Stimulated activated CD8-positive, alpha-beta memory T cell treated with anti-CD3 and anti-CD28 coated beads, Interleukin-12 subunit alpha, Interleukin-12 subunit beta, amount 100 ng/mL, for 24 hours (primary cell): ENCODE measurements around the gene YIPF1.
A peak's percentile ranks its signal among the peaks of the same experiment; 100 is the strongest.

ENCODE experiments used
- DNase-seq: peaks from one replicate; pipeline ENCODE4 v3.0.0-alpha.2; 2020; ENCODE audit errors: extremely low read depth

Gene YIPF1

GRCh38 chr1:53889304-53890298 is at the start of gene YIPF1:
Gene YIPF1, minus strand, starts transcription at chr1:53889797. Its CDS starts 860 bp downstream, at chr1:53888937.
- DNase-seq = peak; percentile 69

GRCh38 chr1:53938136-53938830 is 48.7 kb upstream of the YIPF1 start:
- no peak for DNase-seq

GRCh38 chr1:53936430-53936829 is 46.8 kb upstream of the YIPF1 start:
- DNase-seq = no peak

DNA sequence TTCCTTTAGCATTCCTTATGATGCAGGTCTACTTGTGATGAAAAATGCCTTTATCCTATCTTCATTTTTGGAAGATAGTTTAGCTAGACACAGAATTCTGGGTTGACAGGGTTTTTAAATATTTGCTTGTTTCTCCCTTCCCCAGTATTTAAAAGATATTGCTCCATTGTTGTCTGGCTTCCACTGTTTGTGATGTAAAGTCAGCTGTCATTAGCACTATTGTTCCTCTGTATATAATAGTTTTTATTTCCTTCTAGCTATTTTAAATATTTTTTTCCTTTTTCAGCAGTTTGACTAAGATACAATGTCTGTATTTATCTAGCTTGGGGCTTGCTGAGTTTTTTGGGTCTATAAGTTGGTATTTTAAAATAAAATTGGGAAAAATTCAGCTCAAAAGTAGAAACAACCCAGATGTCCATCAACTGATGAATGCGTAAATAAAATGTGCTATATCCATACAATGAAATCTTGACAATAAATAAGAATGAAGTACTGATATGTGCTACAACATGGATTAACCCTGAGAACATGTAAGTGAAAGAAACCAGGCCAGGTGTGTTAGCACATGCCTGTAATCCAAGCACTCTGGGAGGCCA is 44.7 kb upstream of the YIPF1 start:
- no peak for DNase-seq

- no peak for DNase-seq
These were observed 41.9 kb upstream of the YIPF1 start for GRCh38 chr1:53931523-53931922.

- DNase-seq = no peak
These were observed 41.3 kb upstream of the YIPF1 start for GRCh38 chr1:53930932-53931331.

DNA sequence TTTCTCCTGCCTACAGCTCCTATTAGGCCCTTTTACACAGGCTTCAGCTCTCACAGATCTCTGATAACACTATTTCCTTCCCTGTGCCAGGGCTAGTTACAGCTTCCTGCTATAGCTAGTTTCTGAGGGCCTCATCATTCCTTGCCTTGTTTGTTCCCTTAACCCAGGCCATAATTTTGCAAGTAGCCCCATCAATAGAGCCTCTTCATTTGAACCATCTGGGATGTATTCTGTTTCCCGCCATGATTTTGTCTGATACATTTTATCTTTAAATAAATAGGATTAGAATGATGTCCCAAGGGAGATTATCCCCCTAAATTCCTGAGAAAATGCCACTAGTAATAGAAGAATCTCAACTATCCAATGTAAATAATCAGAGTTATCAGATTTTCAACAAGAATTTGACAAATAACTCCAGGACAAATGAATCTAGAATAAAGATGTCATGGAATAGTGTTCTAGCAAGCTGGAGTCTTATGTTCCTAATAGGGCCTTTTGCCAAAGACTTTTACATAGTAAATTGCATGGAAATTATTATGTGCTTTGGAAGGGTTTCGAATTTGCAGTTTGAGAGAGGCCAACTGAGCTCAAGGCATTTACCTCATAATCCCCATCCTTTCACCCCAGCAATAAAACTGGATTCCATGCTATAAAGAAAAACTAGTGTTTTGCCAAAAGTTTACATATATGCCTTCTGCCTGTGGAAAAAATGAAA is 39.8 kb upstream of the YIPF1 start:
- no peak for DNase-seq

- DNase-seq = no peak
These were observed 37.8 kb upstream of the YIPF1 start for GRCh38 chr1:53927376-53927881.

GRCh38 chr1:53919675-53920066 is 30.1 kb upstream of the YIPF1 start:
- DNase-seq = no peak

DNA sequence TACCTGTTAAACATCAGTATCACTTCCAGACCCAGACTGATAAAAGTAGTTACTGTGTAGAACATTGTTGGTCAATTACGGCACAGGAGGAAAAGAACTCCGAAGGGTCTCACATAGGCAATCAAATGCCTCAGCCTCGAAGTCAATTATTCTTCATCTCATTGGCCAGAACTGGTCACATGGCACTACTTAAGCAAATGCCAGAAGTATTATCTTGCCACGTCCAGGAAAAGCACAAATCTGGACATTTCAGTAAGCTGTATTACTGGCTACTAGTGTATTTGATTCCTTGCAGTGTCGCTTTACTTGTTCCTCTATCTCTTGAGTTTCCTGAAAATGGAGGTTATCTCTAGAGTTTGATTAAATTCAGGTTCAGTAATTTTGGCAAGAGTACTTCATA is 28.7 kb upstream of the YIPF1 start:
- no peak for DNase-seq

DNA sequence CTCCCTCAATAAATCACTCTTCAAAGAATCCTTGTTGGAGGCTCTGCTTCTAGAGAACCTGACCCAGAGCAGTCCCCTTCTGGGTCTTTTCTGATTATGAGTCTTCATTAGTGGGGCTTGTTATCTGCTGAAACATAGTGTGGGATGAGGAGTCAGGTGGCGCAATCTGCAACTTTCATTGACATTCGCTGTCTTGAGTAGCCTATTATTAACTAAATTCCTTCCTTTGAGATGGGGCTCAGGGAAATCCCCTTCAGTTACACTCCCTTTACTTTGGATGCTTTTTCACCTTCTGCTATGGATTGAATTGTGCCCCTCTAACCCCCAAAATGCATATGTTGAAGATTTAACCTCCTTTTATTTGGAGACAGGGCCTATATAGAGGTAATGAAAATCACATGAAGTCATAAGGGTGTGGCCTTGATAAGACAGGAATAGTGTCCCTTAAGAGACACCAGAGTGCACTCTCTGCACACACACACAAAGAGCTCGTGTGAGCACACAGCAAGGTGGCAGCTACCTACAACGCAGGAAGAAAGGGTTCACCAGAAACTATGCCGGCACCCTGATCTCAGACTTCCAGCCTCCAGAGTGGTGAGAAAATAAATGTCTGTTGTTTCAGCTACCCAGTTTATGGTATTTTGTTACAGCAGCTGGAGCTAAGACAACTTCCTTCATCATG is 23.9 kb upstream of the YIPF1 start:
- DNase-seq = no peak

DNA sequence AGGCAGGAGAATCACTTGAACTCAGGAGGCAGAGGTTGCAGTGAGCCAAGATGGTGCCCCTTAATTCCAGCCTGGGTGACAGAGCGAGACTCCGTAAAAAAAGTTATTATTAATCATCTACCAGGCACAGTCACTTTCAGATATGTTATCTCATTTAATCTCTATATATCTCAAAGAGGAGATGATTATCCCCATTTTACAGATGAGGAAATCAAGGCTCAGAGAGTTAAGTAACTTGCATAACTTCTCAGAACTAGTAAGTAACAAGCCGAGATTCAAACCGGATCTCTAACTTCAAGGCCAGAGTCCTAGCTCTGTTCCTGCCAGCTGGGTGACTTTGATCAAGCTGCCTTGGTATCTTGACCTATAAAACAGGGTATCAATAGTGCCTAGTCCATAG is 21.8 kb upstream of the YIPF1 start:
- DNase-seq = no peak

GRCh38 chr1:53909946-53910345 is 20.3 kb upstream of the YIPF1 start:
- DNase-seq = no peak

DNA sequence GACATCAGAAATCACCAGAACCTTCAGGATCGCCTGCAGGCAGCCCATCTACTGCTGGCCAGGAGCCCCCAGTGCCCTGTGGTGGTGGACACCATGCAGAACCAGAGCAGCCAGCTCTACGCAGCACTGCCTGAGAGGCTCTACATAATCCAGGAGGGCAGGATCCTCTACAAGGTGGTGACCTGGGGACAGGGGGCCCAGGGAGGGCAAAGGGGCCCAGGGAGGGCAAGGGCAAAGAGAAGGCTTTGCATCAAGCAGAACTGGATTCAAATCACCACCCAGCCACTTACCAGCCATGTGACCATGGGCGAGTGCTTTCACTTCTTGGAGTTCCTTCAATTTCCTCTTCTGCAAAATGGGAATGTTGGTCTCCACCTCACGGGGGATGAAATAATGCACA is 16.5 kb upstream of the YIPF1 start:
- DNase-seq = no peak

DNA sequence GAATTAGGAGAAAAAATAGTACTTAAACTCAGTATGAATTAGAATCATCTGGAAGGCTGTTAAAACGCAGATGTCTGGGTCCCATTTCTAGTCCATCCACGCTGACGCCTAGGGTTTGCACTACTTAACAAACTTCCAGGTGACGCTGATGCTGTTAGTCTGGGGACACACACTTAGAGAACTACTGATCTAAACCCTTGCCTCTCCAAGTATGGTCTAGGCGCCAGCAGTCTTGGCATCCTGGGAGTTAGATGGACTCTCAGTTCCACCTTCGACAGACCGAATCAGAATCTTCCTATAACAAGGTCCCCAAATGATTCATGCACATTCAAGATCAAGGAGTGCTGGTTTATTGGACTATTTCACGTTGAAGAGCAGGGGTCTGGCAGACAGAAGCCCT is 15.9 kb upstream of the YIPF1 start:
- no peak for DNase-seq

DNA sequence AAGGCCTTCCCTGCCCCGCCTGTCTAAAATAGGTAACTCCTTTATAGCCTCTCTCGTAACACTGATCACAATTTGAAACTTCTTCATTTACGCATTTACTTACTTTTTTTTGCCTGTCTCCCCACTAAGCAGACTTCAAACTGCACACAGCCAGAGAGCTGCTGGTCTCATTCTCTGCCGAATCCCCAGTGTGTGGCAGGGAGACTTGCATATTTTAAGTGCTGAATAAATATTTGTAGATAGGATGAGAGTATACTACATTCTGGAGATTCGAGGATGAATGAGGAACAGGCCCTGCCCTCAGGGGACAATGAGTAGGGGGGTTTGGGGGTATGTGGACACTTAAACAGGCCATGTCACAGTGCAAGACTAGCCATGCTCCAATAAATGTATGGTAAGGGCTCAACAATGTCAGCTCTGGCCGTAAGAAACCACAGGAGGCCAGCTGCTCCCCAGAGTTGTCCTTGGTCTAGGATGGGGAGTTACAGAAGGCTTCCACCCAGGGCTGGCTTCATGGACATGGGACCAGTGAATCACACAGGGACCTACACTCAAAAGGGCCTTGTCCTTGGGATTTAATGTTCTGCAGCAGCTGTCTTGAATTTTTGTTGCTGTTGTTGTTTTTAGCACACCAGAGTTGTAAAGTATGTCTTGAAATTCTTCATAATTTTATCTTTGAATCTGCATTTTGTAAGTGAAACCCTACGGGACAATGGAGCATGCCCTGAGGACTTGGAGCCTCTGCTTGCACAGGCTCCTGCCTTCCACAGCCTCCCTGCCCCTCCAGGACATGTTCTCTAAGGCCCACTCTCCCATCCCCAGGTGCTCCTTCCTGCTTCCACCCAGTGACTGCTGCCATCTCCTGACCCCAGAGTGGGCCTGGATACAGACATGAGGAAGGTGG is 12.9 kb upstream of the YIPF1 start:
- DNase-seq = no peak

DNA sequence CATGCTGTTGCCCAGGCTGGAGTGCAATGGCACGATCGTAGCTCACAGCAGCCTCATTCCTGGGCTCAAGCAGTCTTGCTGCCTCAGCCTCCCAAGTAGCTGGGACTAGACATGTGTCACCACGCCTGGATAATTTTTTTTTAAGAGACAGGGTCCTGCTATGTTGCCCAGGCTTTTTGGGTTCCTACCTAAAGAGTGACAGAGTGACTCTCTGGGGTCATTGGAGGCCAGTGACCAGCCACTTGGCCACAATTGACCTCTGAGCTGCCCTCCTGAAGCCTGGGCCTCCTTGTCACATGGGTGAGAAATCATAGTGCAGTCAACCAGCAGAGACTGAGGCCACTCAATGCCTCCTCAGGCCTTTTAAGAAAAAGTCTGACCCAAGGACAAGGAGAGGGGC is 10.1 kb upstream of the YIPF1 start:
- no peak for DNase-seq

DNA sequence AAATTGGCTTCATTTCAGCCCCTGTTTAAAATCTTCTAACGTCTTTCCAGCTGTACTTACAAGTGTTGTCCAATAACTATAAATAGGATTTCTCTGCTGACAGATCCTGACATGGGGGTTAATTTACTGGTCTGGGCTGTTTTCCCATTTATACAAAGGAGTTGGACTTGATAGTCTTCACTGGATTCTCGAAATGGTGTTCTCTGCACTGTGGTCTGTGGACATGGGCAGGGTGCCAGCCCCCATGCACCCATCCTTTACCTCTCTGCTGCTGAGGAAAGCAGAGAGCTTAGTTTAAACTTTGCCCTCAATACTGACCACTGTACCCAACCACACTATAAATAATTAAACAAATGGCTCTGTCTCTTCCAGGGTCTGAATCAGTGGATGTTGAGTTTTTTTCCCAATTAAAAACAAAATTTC is 9.6 kb upstream of the YIPF1 start:
- no peak for DNase-seq

DNA sequence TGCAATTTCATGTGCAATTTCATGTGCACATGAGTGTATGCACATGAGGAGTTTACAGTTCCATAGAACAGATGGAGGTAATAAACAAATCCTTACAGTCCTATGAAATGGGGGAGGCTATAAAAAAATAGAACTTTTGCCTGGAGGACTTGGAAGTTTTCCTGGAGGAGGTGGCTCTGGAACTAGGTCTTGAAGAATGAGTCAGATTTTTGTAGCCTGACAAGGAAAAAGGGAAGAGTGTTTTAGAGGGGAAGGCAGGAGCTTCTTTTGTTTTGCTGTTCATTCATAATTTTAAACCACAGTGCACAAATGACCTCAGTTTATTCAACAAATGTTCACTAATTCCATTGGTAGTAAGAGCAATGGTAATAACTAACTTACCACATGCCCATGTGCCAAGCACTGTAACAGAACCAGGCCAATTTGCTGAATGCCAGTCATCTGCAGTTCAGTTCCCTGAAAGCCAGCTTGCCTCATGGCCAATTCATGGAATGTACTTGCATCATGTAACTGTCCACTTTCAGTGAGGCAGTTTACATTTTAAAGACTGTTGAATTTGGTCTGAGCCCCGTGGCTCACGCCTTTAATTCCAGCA is 7.1 kb upstream of the YIPF1 start:
- no peak for DNase-seq

- no peak for DNase-seq
These were observed 5.8 kb upstream of the YIPF1 start for GRCh38 chr1:53895421-53895820.
